K562 (cell line): ENCODE data around the gene SDF4. TPM values are rescaled to one million over a fixed set of nuclear protein-coding genes. Genes with fewer than 3 reads are reported as not detected.

Experiments
- BRF1 ChIP-seq: IDR thresholded peaks from 3 replicates; pipeline ENCODE4 v1.6.1; 2011; ENCODE audit warnings: borderline replicate concordance, mild to moderate bottlenecking; ENCODE audit not compliant: insufficient read length; ENCODE audit errors: extremely low read depth
- CEBPB ChIP-seq: fragments of 450-650 bp; IDR thresholded peaks from 2 replicates; pipeline ENCODE4 v1.6.1; 2016; ENCODE audit warnings: missing genetic modification characterization, missing compliant biosample characterization
- FIP1L1 ChIP-seq: fragments of 200-400 bp; formaldehyde crosslinking; IDR thresholded peaks from 2 replicates; pipeline ENCODE4 v1.6.1; 2018; ENCODE audit warnings: mild to moderate bottlenecking, low read depth, low read length; ENCODE audit not compliant: poor library complexity, severe bottlenecking
- HSF4 ChIP-seq: fragments of 250-450 bp; sonication (Bioruptor Pico); IDR thresholded peaks from 2 replicates; pipeline ENCODE4 v2.1.2; 2022; ENCODE audit warnings: mild to moderate bottlenecking, moderate library complexity, borderline replicate concordance
- MAZ ChIP-seq, 2 experiments: fragments of 450-650 bp in 1 of 2; sonication (generic) in 1 of 2; formaldehyde crosslinking; IDR thresholded peaks in 1 of 2; conservative IDR thresholded peaks in 1 of 2; 2 replicates each; pipeline versions ENCODE4 v1.4.0 to v1.5.0; 2020; ENCODE audit warnings: mild to moderate bottlenecking in 1 of 2, missing genetic modification reagents in 1 of 2
- MTA2 ChIP-seq: fragments of 450-650 bp; IDR thresholded peaks from 2 replicates; pipeline ENCODE4 v1.6.1; 2016; ENCODE audit warnings: low read depth
- NUFIP1 ChIP-seq: fragments of 450-650 bp; IDR thresholded peaks from 2 replicates; pipeline ENCODE4 v1.6.1; 2018; ENCODE audit not compliant: partially characterized antibody
- POLR2AphosphoS2 ChIP-seq: IDR thresholded peaks from 2 replicates; pipeline ENCODE4 v1.6.1; 2012; ENCODE audit warnings: low read length, improper control_type of control experiment
- RFX5 ChIP-seq: IDR thresholded peaks from 2 replicates; pipeline ENCODE4 v1.6.1; 2011; ENCODE audit warnings: low read depth, mild to moderate bottlenecking, improper control_type of control experiment, low read length
- RUNX1 ChIP-seq: sonication (generic); IDR thresholded peaks from 2 replicates; pipeline ENCODE4 v1.6.1; 2016; ENCODE audit warnings: antibody characterized with exemption, low read depth
- SLC30A9 ChIP-seq: fragments of 250-450 bp; sonication (Bioruptor Pico); IDR thresholded peaks from 2 replicates; pipeline ENCODE4 v1.8.0; 2022; ENCODE audit warnings: mild to moderate bottlenecking, moderate library complexity
- SMAD1 ChIP-seq: fragments of 150-350 bp; IDR thresholded peaks from 2 replicates; pipeline ENCODE4 v1.6.1; 2014; ENCODE audit warnings: low read length, low read depth; ENCODE audit not compliant: partially characterized antibody
- SNRNP70 ChIP-seq: fragments of 200-400 bp; formaldehyde crosslinking; optimal IDR thresholded peaks from 2 replicates; pipeline ENCODE3; 2017; ENCODE audit warnings: low read depth, low read length
- TCFL5 ChIP-seq: fragments of 250-450 bp; sonication (Bioruptor Pico); conservative IDR thresholded peaks from 2 replicates; pipeline ENCODE4 v1.6.1; 2021; ENCODE audit warnings: mild to moderate bottlenecking, moderate library complexity, matching md5 sums
- TEAD4 ChIP-seq, 2 experiments: sonication (generic) in 1 of 2; formaldehyde crosslinking in 1 of 2; IDR thresholded peaks; 2 replicates each; pipeline versions ENCODE4 v1.6.1 to v1.8.0; 2012 to 2022; ENCODE audit warnings: borderline replicate concordance in 1 of 2, inconsistent platforms in 1 of 2, low read length in 1 of 2, mild to moderate bottlenecking in 1 of 2, missing genetic modification reagents in 1 of 2
- XRCC5 ChIP-seq: fragments of 200-400 bp; formaldehyde crosslinking; IDR thresholded peaks from 2 replicates; pipeline ENCODE4 v1.6.1; 2017; ENCODE audit warnings: low read depth, mild to moderate bottlenecking, low read length
- ZC3H4 ChIP-seq: sonication (generic); formaldehyde crosslinking; IDR thresholded peaks from 2 replicates; pipeline ENCODE4 v1.9.0; 2021; ENCODE audit warnings: missing genetic modification reagents, borderline replicate concordance
- ZKSCAN3 ChIP-seq: fragments of 250-450 bp; sonication (Bioruptor Pico); IDR thresholded peaks from 2 replicates; pipeline ENCODE4 v1.4.0; 2020
- ZKSCAN8 ChIP-seq: fragments of 200-800 bp; sonication (Bioruptor generic); IDR thresholded peaks from 2 replicates; pipeline ENCODE4 v1.6.1; 2016; ENCODE audit warnings: missing genetic modification characterization, missing compliant biosample characterization
- ZNF436 ChIP-seq: fragments of 250-450, 450-650 bp; sonication (Bioruptor Pico); formaldehyde crosslinking; IDR thresholded peaks from 2 replicates; pipeline ENCODE4 v1.7.0; 2020; ENCODE audit warnings: mild to moderate bottlenecking
- ZNF707 ChIP-seq: fragments of 250-450 bp; sonication (Bioruptor Pico); conservative IDR thresholded peaks from 2 replicates; pipeline ENCODE4 v1.8.0; 2022; ENCODE audit warnings: inconsistent platforms, mild to moderate bottlenecking, moderate library complexity
- ZNF766 ChIP-seq: fragments of 200-800 bp; sonication (Bioruptor generic); conservative IDR thresholded peaks from 2 replicates; pipeline ENCODE4 v1.6.1; 2016; ENCODE audit warnings: missing genetic modification characterization, missing compliant biosample characterization
- polyA plus RNA-seq, 8 experiments: library from polyadenylated mRNA; depleted of rRNA in 4 of 8; stranded (reverse) in 5 of 8; unstranded in 3 of 8; fragments of >200 nt; fragmentation: Nextera tagmentation in 2 of 8; fragmentation: Illumina TruSeq in 1 of 8; extraction: Ambion mirVana in 2 of 8; extraction: Trizol in 1 of 8; gene quantifications; 2 replicates each; pipeline versions ENCODE4 v1.2.1 to v1.2.3, GENCODE V29; 2011 to 2014; ENCODE audit warnings: inconsistent platforms in 1 of 8, missing spikeins in 1 of 8
- total RNA-seq, 7 experiments: library from RNA; depleted of rRNA in 6 of 7; stranded (reverse); fragments of >200 nt in 6 of 7; fragmentation: Illumina TruSeq in 2 of 7; extraction: Trizol in 2 of 7; gene quantifications; 2 replicates each; pipeline versions ENCODE4 v1.2.1 to v1.2.3, GENCODE V29; 2011 to 2021; ENCODE audit warnings: low replicate concordance in 1 of 7
- TF ChIP-seq, protein P1 (sequence below): fragments of 250-450 bp; sonication (Bioruptor Pico); IDR thresholded peaks from 2 replicates; pipeline ENCODE4 v1.8.0; 2022; ENCODE audit warnings: inconsistent platforms, mild to moderate bottlenecking, moderate library complexity, borderline replicate concordance
- TF ChIP-seq, protein P2 (sequence below): sonication (generic); formaldehyde crosslinking; IDR thresholded peaks from 2 replicates; pipeline ENCODE4 v1.8.0; 2022; ENCODE audit warnings: mild to moderate bottlenecking, missing genetic modification reagents
- TF ChIP-seq, protein P3 (sequence below), 3 experiments: fragments of 200-800 bp in 1 of 3; sonication (Bioruptor generic) in 1 of 3; sonication (generic) in 1 of 3; formaldehyde crosslinking in 1 of 3; IDR thresholded peaks; 2 replicates each; pipeline versions ENCODE4 v1.6.1 to v1.8.0; 2016 to 2022; ENCODE audit warnings: mild to moderate bottlenecking in 2 of 3, missing compliant biosample characterization in 2 of 3, missing genetic modification characterization in 2 of 3, missing genetic modification reagents in 1 of 3

SDF4 gene
- total and polyA plus RNA-seq, 9 of the 15 experiments (the other 6 are each of a cell fraction or from before 2014, with no cell fraction given): 0.35 to 160 (median 65.2) TPM

DNA sequence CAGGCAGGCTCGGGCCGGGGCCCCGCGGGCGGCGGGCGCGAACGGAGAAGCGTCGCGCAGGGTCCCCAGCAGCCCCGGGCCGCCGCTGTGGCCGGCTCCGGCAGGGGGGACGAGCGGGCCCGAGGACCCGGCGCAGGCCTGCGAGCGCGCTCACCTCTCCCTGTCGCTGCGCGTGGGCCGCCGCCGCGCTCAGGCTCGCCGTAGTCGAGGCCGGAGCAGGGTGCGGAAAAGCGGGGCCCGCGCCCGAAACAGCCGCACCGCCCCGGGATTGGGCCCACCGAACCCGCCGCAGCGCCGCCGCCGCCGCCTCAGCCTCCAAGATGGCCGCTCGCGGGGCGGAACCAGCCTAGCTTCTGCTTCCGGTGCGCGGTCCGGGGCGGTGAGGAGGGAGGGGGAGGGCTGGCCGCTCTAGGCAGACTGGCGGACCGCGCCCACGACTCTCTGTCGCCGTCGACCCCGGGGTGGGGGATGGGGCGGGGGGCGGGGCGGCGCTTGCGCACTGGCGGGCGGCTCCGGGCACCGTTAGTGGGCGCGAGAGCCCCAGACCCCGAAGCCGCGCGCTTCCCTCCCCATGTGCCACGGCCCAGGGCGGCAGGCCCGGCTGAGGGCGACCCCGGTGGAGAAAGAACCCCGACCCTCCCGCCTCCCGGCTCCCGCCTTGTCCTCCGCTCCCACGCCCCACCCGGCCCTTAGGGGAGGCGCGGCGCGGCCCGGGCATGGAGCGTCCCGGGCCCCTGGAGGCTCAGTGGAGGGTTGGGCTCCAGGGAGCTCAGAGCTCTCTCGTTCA lies 41.9 kb upstream of the SDF4 start, which contains the start of gene UBE2J2 (continued):
- TF ChIP-seq, protein P1, sequence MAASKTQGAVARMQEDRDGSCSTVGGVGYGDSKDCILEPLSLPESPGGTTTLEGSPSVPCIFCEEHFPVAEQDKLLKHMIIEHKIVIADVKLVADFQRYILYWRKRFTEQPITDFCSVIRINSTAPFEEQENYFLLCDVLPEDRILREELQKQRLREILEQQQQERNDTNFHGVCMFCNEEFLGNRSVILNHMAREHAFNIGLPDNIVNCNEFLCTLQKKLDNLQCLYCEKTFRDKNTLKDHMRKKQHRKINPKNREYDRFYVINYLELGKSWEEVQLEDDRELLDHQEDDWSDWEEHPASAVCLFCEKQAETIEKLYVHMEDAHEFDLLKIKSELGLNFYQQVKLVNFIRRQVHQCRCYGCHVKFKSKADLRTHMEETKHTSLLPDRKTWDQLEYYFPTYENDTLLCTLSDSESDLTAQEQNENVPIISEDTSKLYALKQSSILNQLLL: no peak
- TF ChIP-seq MAZ (CRISPR knock-in tag; conservative IDR thresholded peaks at IDR 0.05 in 1 of 2, IDR thresholded peaks at IDR 0.05 in 1 of 2): peak; percentile 85 to 93
- no peak for TF ChIP-seq SMAD1
- TF ChIP-seq ZNF766 (CRISPR knock-in tag): no peak
- TF ChIP-seq, protein P2, sequence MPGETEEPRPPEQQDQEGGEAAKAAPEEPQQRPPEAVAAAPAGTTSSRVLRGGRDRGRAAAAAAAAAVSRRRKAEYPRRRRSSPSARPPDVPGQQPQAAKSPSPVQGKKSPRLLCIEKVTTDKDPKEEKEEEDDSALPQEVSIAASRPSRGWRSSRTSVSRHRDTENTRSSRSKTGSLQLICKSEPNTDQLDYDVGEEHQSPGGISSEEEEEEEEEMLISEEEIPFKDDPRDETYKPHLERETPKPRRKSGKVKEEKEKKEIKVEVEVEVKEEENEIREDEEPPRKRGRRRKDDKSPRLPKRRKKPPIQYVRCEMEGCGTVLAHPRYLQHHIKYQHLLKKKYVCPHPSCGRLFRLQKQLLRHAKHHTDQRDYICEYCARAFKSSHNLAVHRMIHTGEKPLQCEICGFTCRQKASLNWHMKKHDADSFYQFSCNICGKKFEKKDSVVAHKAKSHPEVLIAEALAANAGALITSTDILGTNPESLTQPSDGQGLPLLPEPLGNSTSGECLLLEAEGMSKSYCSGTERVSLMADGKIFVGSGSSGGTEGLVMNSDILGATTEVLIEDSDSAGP (CRISPR knock-in tag): no peak
- no peak; the same call in 1 of the 2 replicates for TF ChIP-seq XRCC5
- no peak for TF ChIP-seq ZNF436 (CRISPR knock-in tag)
- TF ChIP-seq RUNX1: no peak
- TF ChIP-seq ZNF707 (CRISPR knock-in tag): no peak
- no peak for TF ChIP-seq TEAD4 (IDR thresholded peaks at IDR 0.05; ENCODE audit: low read length)
- TF ChIP-seq TEAD4 (CRISPR knock-in tag; IDR thresholded peaks at IDR 0.05; ENCODE audit: borderline replicate concordance): no peak
- TF ChIP-seq ZC3H4 (CRISPR knock-in tag): no peak
- no peak for TF ChIP-seq TCFL5 (CRISPR knock-in tag)
- TF ChIP-seq ZKSCAN3: no peak
- no peak for TF ChIP-seq MTA2
- peak; percentile 50; the same call in 1 of the 2 replicates for TF ChIP-seq POLR2AphosphoS2
- TF ChIP-seq, protein P3, sequence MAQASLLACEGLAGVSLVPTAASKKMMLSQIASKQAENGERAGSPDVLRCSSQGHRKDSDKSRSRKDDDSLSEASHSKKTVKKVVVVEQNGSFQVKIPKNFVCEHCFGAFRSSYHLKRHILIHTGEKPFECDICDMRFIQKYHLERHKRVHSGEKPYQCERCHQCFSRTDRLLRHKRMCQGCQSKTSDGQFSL (CRISPR knock-in tag; IDR thresholded peaks at IDR 0.05): peak; percentile 10; the same call in 1 of the 2 replicates
- TF ChIP-seq, protein P3 (tag; IDR thresholded peaks at IDR 0.05): no peak
- TF ChIP-seq SNRNP70: no peak
- no peak for TF ChIP-seq HSF4 (CRISPR knock-in tag)
- TF ChIP-seq NUFIP1: no peak
- TF ChIP-seq FIP1L1: peak; percentile 25
- no peak for TF ChIP-seq ZKSCAN8
- no peak for TF ChIP-seq SLC30A9
- TF ChIP-seq CEBPB (tag): no peak
- TF ChIP-seq BRF1: no peak
- TF ChIP-seq RFX5: no peak
